Esophagus squamous epithelium (tissue), 5 donors: ENCODE data around the gene ANGPTL4. TPM values are rescaled to one million over a fixed set of nuclear protein-coding genes. Genes with fewer than 3 reads are reported as not detected.
"Not testable (repeated sequence)": the region's sequence is repeated elsewhere in the genome, so short reads cannot be mapped to it uniquely, and the experiment has no call there.

ENCODE experiments used
- DNase-seq: peaks from one replicate; lab custom pipeline; 2025; lab: John Stamatoyannopoulos, UW
- H3K27ac ChIP-seq, 4 donors: fragments of 200-600 bp; sonication (generic); one replicate each; pipeline ENCODE4 v1.5.1; 2016 to 2019; ENCODE audit warnings: mild to moderate bottlenecking in 1 of 4
- H3K27me3 ChIP-seq, 4 donors: fragments of 200-600 bp; sonication (generic); 1 replicate in 3 of 4; 2 replicates in 1 of 4; pipeline versions ENCODE4 v1.5.1 to v1.6.0; 2017 to 2021; ENCODE audit warnings: antibody characterized with exemption in 1 of 4
- H3K36me3 ChIP-seq, 3 donors: fragments of 200-600 bp; sonication (generic); one replicate each; pipeline ENCODE4 v1.5.1; 2016 to 2019
- H3K4me1 ChIP-seq, 3 donors: fragments of 200-600 bp; sonication (generic); one replicate each; pipeline ENCODE4 v1.5.1; 2017 to 2019
- H3K4me3 ChIP-seq, 4 donors: fragments of 200-600 bp; sonication (generic); 1 replicate in 3 of 4; 2 replicates in 1 of 4; pipeline ENCODE4 v1.5.1; 2016 to 2019; ENCODE audit warnings: mild to moderate bottlenecking in 2 of 4, moderate library complexity in 1 of 4
- H3K9me3 ChIP-seq, 3 donors: fragments of 200-600 bp; sonication (generic); one replicate each; pipeline ENCODE4 v1.5.1; 2016 to 2019
- CTCF ChIP-seq, 6 experiments: fragments of 450-650 bp in 4 of 6; fragments of 200-600 bp in 2 of 6; sonication (generic) in 2 of 6; IDR thresholded peaks; one replicate each; pipeline ENCODE4 v1.5.1; 2016 to 2019; ENCODE audit warnings: antibody characterized with exemption in 6 of 6, mild to moderate bottlenecking in 4 of 6, moderate library complexity in 4 of 6
- POLR2A ChIP-seq, 4 donors: fragments of 450-650 bp; IDR thresholded peaks; one replicate each; pipeline ENCODE4 v1.6.1; 2017; ENCODE audit warnings: antibody characterized with exemption in 4 of 4, mild to moderate bottlenecking in 4 of 4, moderate library complexity in 3 of 4
- WGBS, 2 donors: methylation state at CpG; one replicate each; pipeline ENCODE4 v1.1.5; 2018; 5-methylcytosine and 5-hydroxymethylcytosine counted together
- intact Hi-C: fragments of 100-400 bp; cut with DNase I; formaldehyde crosslinking; loops from one replicate; pipeline ENCODE4 v1.15.0; 2022
- total RNA-seq, 4 donors: library from RNA; depleted of rRNA; stranded (reverse); fragments of >200 nt; gene quantifications; one replicate each; pipeline ENCODE4 v1.1.0, GENCODE V29; 2016
- donor health status: DM: yes; HTN: yes; CAD: no.

ANGPTL4 gene
- 10 to 100 TPM; 17.0 to 37.1 (median 19.2) TPM for total RNA-seq

- TF ChIP-seq POLR2A (IDR thresholded peaks at IDR 0.05) (peak in 2 of 4 donors; percentile 21 to 80), CTCF (IDR thresholded peaks at IDR 0.05) (peak in 3 of 6 experiments; percentile 11 to 32 (median 14))
- peak within 1 kb of the TSS; percentile 57 to 83 (median 64) for H3K4me3 ChIP-seq
- H3K4me1 ChIP-seq = peaks cover 52 to 79% (median 59%) of the 10 kb centered on the region in 3 donors
- H3K36me3 ChIP-seq = peaks cover 0 to 18% (median 0%) of the 10 kb centered on the region in 3 donors
- H3K27ac ChIP-seq = peak within 1 kb of the TSS; percentile 87 to 91 (median 90)
- 0 to 2% methylated on average over 18 of the region's 81 CpGs for WGBS, 2 donors
- peaks cover 0 to 17% (median 0%) of the 10 kb centered on the region in 4 donors for H3K27me3 ChIP-seq
- no peak for DNase-seq
- intact Hi-C loops = no loop called here
- no peaks in the 10 kb centered on the region for H3K9me3 ChIP-seq
These were observed at the start of gene ANGPTL4 for GRCh38 chr19:8363803-8364771. Gene ANGPTL4, plus strand, starts transcription at chr19:8364155. Its CDS starts 167 bp downstream, at chr19:8364322.

- H3K36me3 ChIP-seq = peaks cover 0 to 84% (median 17%) of the 10 kb centered on the region in 3 donors
- H3K27me3 ChIP-seq, DNase-seq, H3K4me3 ChIP-seq, H3K9me3 ChIP-seq, H3K27ac ChIP-seq, intact Hi-C loops: not testable (repeated sequence)
- WGBS, 2 donors = 83 to 84% methylated on average over 7 to 8 of the region's 11 CpGs
- peaks cover 10 to 20% (median 13%) of the 10 kb centered on the region in 3 donors for H3K4me1 ChIP-seq
These were observed 48.8 kb upstream of the ANGPTL4 start for GRCh38 chr19:8314981-8315640.

- Histone ChIP-seq H3K36me3 (peaks cover 0 to 70% (median 17%) of the 10 kb centered on the region in 3 donors), H3K9me3 (no peaks in the 10 kb centered on the region), H3K4me3 (no peak overlapping the region), H3K4me1 (peaks cover 16 to 24% (median 17%) of the 10 kb centered on the region in 3 donors), H3K27me3 (no peaks in the 10 kb centered on the region), H3K27ac (no peak overlapping the region)
- WGBS, 2 donors = 86 to 88% methylated on average over 11 to 14 of the region's 14 CpGs
- TF ChIP-seq POLR2A (IDR thresholded peaks at IDR 0.05) (no peak), CTCF (IDR thresholded peaks at IDR 0.05) (no peak)
- no peak for DNase-seq
- intact Hi-C loops = no loop called here
These were observed 47.4 kb upstream of the ANGPTL4 start for GRCh38 chr19:8316351-8317125.

- intact Hi-C loops, H3K4me3 ChIP-seq, DNase-seq, H3K9me3 ChIP-seq, H3K27ac ChIP-seq, H3K27me3 ChIP-seq: not testable (repeated sequence)
- peaks cover 24 to 35% (median 25%) of the 10 kb centered on the region in 3 donors for H3K4me1 ChIP-seq
- 62 to 82% methylated on average over 7 to 8 of the region's 9 CpGs for WGBS, 2 donors
- peaks cover 0 to 62% (median 20%) of the 10 kb centered on the region in 3 donors for H3K36me3 ChIP-seq
These were observed 45.1 kb upstream of the ANGPTL4 start for GRCh38 chr19:8318835-8319234.

- TF ChIP-seq POLR2A (IDR thresholded peaks at IDR 0.05) = no peak
- no peak for TF ChIP-seq CTCF (IDR thresholded peaks at IDR 0.05)
- intact Hi-C loops = no loop called here
- peak overlapping the region; percentile 70 to 96 (median 84) for H3K4me3 ChIP-seq
- peaks cover 25 to 46% (median 29%) of the 10 kb centered on the region in 3 donors for H3K4me1 ChIP-seq
- no peaks in the 10 kb centered on the region for H3K9me3 ChIP-seq
- H3K27ac ChIP-seq = peak overlapping the region in 3 of 4 donors; percentile 94 to 98 (median 97)
- no peaks in the 10 kb centered on the region for H3K27me3 ChIP-seq
- DNase-seq = no peak
- 81 to 82% methylated on average over 16 to 19 of the region's 19 CpGs for WGBS, 2 donors
- peaks cover 0 to 57% (median 13%) of the 10 kb centered on the region in 3 donors for H3K36me3 ChIP-seq
These were observed 44.0 kb upstream of the ANGPTL4 start for GRCh38 chr19:8319807-8320520.
